ENCODE results near the gene SNAI3.

SNAI3 gene

DNA sequence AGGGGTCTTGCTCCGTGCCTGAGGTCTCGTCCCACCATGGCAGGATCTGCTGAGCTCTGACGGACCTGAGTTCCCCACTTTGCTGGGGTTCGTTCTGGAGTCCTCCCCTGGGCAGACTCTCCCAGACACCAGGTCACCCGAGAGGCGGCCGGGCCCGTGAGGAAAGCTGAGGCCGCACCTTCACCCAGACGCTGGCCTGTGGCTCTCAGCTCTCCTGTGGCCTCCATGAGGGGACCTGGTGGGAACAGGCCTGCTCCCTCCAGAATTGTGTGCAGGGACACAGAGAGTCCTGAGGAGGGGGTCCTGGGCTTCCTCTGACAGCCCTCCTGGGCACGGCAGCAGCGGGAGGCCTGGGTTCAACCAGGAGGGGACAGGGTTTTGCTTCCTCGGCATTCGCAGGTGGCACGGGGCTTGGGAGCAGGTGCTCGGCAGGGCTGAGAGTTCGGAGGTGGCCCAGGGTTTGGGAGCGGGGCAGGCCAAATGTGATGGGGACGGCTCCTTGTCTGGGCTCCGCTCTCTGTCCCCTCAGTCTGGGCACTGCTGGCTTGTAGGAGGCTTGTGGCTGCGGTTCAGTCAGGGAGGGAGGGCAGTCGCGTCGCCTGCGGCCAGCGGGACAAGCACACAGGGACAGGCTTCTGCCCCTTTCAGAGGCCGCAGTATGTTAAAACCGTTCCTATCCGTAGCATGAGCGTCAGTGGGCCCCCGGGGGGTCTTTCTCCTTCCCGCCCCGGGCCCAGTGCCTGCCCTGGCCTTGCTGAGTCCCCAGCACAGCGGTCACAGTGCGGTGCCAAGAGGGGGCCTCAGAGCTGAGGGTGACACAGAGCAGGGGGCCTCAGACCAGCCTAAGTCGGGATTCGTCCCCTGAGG lies 8.1 kb upstream of the SNAI3 start:
- Histone ChIP-seq H3K4me3 (no peak overlapping the region), H3K27ac (no peak overlapping the region)

- Histone ChIP-seq H3K27ac (peak overlapping the region in 3 of 21 experiments; percentile 20 to 69 (median 61)), H3K4me3 (no peak overlapping the region)
Observed at GRCh38 chr16:88693420-88694177, 7.3 kb upstream of the SNAI3 start.

DNA sequence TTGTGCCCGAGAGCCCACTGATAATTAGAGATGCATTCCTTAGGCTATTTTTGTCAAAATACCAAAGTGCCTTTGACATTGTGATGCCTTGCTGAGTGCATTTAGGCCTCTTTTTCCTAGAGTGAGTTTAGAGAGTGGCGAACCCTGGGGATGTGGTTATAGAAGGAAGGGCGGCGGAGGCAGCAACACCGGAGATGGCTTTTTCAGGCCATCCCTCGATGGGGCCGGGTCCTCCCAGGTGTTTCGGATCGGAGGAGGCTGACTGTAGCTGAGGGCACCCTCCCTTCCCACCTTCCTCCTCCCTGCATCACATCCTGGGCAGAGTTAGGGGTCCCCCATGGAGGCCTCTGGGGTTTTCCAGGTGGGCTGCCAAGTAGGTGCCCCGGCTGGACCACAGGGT lies 6.6 kb upstream of the SNAI3 start:
- no peak overlapping the region for H3K4me3 ChIP-seq
- peak overlapping the region in 4 of 21 experiments; percentile 59 to 69 (median 63) for H3K27ac ChIP-seq

DNA sequence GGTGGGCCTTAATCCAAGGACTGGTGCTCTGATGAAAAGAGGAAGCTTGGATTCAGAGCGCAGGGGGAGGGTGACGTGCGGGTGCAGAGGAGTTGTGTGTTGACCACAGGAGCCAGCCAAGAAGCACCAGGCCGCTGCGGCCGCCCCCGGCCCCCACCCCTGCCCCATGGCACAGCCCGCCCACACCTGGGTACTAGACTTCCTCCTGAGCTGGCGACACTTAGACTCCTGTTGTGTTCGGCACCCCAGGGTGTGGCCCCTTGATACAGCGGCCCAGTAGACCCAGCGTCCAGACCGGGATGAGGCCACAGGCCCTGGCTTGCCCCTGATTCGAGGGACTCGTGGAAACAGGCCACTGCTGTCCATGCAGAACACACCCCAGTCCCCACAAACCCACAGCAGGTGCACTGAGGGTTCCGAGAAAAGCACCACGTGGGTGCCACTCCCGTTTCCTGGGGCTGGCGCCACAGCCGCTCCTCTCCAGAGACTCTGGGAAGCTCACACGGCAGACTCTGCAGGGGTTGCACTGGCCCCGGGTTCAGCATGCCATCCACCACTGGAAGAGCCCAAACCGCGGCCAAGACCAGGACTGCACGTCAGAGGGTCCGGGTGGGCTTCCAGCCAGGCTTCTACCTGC lies 5.7 kb upstream of the SNAI3 start:
- Histone ChIP-seq H3K27ac (peak overlapping the region in 10 of 21 experiments; percentile 3 to 69 (median 57)), H3K4me3 (no peak overlapping the region)

- Histone ChIP-seq H3K4me3 (no peak overlapping the region), H3K27ac (peak overlapping the region in 5 of 21 experiments; percentile 46 to 69 (median 59))
Observed at GRCh38 chr16:88691129-88691813, 5.0 kb upstream of the SNAI3 start.

DNA sequence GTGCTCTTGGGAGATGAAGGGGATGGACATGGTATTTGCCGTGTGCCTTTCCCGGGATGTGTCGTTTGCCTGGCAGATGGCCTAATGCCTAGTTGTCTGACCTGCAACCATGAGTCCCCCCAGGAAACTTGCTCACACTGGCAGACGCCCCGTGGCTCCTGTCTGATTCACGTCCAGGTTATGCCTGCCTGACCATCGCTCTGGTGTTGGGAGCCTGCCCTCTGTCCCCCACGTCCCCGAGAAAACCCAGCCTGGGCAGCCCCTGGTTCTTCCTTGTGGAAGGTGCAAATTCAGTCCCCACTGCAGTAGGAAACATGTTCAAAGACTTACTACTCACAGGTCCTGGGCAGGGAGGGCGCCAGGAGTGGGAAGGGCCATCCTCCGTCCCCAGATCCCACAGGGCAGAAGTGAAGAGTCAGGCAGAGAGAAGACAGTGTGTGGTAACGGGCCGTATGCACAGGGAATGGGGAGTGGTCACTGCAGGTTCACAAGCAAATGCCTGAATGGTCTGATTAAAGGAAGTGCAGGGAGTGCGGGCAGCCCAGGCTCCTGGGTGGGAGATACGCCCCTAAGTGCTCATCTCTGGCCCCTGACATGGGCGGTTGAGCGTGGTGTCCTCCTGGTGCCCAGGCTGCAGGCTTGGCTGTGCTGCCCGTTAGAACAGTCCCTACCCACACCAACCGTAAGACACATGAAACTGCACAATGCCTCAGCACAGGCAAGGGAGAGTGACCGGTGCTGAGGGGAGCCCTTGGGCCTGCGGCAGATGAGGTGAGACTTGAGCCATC lies 4.2 kb upstream of the SNAI3 start:
- Histone ChIP-seq H3K4me3 (no peak overlapping the region), H3K27ac (no peak overlapping the region)

DNA sequence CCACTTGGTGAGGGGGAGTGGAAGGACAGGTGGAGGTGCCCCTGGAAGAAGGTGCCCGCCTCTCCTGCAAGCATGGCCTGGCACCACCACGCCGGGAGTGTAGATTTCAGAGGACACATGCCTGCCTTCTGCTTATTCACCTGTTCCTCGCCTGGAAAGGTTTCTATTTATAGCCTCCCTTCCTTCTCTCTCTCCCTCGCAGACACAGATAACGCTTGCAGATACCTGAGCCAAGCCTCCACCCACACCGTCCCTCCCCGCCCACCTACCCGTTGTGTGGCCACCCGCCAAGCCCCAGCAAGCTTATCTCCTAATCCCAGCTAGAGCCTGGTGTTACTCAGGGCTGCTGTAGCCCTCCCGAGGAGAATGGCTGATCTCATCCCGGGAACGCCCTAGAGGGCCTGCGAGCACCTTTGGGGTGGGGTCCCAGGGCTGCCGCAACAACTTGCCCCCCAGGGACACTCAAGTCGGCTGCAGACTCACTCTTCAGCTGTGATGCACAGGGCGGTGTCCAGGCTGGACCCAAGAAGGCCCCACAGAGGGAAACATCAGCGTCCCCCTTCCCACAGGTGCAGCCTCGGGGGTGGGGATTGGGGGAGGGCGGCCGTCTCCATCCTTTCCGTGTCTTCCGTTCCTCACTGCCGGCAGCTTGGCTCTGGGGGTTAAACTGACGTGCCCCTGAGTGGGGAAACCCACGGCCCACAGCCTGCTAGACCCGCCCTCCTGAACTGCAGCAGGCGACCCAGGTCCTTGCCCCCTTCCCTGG lies 1.9 kb upstream of the SNAI3 start:
- Histone ChIP-seq H3K27ac (no peak overlapping the region), H3K4me3 (no peak overlapping the region)

DNA sequence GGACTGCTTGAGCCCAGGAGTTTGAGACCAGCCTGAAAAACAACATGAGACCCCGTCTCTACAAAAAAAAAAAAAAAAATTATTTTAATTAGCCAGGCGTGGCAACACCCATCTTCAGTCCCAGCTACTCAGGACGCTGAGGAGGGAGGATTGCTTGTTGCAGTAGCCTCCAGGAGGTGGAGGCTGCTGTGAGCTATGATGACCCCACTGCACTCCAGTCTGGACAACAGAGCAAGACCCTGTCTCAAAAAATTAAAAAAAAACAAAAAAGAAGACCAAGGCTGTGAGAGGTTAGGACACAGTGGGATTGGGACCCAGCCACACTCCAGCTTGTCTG lies 1.3 kb upstream of the SNAI3 start:
- H3K4me3 ChIP-seq: no peak overlapping the region
- H3K27ac ChIP-seq: no peak overlapping the region

DNA sequence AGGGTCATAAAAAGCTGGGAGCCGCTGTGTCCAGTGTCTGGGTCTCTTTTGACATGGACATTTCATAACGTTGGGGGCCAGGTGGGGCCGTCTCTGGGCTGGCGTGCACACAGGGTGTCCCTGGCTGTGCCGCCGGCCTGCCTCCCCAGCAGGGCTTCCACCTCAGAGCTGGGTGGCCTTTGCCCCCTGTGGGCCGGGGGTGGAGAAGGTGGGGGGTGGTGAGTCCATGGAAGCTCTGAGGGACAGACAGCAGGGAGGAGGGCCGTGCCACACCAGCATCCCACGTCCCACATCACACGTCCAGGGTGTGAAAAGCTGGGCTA lies 908 bp upstream of the SNAI3 start:
- H3K4me3 ChIP-seq: no peak overlapping the region
- no peak overlapping the region for H3K27ac ChIP-seq

- peak overlapping the region in 16 of 21 experiments; percentile 12 to 84 (median 70) for H3K27ac ChIP-seq
- H3K4me3 ChIP-seq: peak overlapping the region; percentile 40 to 58 (median 51)
Observed at GRCh38 chr16:88686062-88686438, 257 bp downstream of the SNAI3 start.

DNA sequence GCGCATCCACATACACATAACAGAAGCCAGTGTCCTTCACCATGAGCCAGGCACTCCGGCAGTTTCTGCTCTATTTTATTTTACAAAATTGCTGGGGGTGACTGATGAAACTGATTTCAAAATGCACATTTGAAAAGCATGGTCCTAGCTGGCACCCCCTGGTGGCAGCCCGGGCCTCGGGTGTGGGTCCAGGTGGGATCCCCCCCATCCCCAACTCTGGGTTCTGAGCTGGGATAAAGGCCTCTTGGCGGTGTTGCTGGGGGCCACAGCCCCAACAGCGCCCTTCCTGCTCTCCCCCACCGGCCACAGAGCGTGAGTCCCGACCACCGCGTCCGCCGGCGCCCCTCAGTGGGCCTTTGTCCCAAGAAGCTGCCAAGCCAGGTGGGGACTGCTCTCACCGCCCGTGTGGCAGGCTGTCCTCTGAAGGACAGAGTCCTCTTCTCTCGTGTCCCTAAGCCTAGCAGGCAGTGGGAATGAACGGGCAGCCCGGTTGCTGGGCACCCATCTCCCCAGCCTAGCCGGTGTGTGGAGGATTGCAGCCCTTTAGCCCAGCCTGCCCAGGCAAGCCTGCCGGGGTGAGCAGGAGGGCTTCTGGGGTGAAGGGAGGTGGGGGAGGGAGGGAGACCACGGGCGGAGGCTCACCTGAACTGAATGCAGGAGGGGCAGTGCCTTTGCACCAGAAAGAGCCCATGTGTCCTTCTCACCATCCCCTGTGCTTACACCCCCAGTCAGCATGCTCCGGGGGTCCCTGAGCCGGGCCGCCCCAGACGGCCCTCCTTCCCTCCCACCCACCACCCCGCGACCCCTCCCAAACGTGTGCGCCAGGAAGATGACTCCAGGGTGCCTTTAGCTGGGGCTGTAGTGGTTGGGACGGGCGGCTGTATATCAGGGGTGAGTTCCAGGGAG lies 898 bp downstream of the SNAI3 start:
- Histone ChIP-seq H3K27ac (peak overlapping the region in 14 of 21 experiments; percentile 12 to 84 (median 74)), H3K4me3 (peak overlapping the region; percentile 40 to 58 (median 51))

GRCh38 chr16:88684569-88685155 lies 1.6 kb downstream of the SNAI3 start:
- peak overlapping the region in 2 of 21 experiments; percentile 80 to 82 for H3K27ac ChIP-seq
- H3K4me3 ChIP-seq: peak overlapping the region in 1 of 7 experiments; percentile 58

DNA sequence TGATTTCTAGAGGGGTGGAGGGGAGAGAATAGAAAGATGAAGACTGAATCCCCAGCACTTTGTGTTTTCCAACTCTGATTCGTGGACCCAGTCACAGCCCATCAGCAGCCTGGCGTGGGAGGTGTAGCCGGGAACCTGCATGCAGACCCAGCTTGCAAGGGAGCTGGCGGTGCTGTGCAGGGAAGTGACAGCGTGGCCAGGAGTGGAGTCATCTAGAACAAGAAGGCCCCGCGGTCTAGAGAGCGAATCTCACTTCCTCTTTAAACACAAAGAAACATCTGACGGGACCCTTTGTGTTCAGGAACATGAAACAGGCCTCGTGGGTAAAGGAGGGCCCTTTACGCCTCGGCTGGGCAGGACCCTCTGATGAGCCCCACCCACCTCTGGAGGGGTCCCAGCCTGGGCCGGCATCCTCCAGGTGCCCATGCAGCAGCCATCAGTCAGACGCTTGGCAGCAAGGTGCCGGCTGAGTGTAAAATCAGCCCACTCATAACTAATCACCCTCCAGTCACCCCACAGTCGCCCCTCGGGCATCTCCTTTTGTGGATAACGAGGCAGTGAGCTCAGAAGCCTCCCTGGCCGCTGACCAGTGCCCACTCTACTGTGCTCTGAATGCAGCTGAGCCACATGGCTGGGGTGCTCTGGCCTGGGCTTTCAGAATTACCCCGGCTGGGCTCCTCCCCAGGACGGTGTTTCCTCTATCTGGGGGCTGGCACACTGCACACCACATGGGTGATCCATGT lies 4.4 kb downstream of the SNAI3 start:
- Histone ChIP-seq H3K27ac (peak overlapping the region in 18 of 21 experiments; percentile 42 to 92 (median 72)), H3K4me3 (no peak overlapping the region)

GRCh38 chr16:88681084-88681680 lies 5.1 kb downstream of the SNAI3 start:
- H3K4me3 ChIP-seq: no peak overlapping the region
- peak overlapping the region in 13 of 21 experiments; percentile 18 to 92 (median 72) for H3K27ac ChIP-seq

DNA sequence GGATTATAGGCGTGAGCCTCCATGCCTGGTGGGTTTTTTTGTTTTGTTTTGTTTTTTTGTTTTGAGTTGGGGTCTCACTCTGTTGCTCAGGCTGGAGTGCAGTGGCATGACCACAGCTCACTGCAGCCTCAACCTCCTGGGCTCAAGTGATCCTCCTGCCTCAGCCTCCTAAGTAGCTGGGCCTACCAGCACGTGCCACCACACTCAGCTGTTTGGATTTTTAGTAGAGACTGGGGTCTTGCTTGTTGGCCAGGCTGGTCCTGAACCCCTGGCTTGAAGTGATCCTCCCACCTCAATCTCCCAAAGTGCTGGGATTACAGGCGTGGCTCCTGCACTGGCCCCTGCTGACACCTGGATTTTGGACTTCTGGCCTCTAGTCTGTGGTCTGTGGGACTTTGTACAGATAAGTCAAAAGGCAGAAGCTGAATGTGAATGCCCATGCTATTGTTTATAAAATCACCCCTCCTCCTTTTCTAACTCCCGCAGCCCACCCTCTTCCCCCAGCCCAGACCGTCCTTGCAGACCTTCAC lies 5.7 kb downstream of the SNAI3 start:
- Histone ChIP-seq H3K27ac (peak overlapping the region in 3 of 21 experiments; percentile 81 to 88 (median 87)), H3K4me3 (no peak overlapping the region)

Measured in skin epidermis (tissue), 12 donors.